ENCODE measurements around the gene CCDC24.

The CCDC24 gene

GRCh38 chr1:44035726-44036408, 44.5 kb downstream of the CCDC24 start:
- no peaks in the 10 kb centered on the region for H3K79me2 ChIP-seq (ENCODE audit: low read length)
- no peak overlapping the region for H3K4me2 ChIP-seq (ENCODE audit: low read depth, low read length)
- no peak overlapping the region for H3K27ac ChIP-seq (ENCODE audit: low read length)
- H3K9me3 ChIP-seq (replicated peaks; ENCODE audit: insufficient read depth, low read length), result no peaks in the 10 kb centered on the region
- TF ChIP-seq EZH2phosphoT487 (IDR thresholded peaks at IDR 0.05; ENCODE audit: low read length) (no peak), EZH2 (optimal IDR thresholded peaks at IDR 0.05; ENCODE audit: low read depth, low read length) (no peak)
- TF ChIP-seq, protein P1, sequence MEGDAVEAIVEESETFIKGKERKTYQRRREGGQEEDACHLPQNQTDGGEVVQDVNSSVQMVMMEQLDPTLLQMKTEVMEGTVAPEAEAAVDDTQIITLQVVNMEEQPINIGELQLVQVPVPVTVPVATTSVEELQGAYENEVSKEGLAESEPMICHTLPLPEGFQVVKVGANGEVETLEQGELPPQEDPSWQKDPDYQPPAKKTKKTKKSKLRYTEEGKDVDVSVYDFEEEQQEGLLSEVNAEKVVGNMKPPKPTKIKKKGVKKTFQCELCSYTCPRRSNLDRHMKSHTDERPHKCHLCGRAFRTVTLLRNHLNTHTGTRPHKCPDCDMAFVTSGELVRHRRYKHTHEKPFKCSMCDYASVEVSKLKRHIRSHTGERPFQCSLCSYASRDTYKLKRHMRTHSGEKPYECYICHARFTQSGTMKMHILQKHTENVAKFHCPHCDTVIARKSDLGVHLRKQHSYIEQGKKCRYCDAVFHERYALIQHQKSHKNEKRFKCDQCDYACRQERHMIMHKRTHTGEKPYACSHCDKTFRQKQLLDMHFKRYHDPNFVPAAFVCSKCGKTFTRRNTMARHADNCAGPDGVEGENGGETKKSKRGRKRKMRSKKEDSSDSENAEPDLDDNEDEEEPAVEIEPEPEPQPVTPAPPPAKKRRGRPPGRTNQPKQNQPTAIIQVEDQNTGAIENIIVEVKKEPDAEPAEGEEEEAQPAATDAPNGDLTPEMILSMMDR (IDR thresholded peaks at IDR 0.05; ENCODE audit: low read length), result no peak
- no peaks in the 10 kb centered on the region for H3K27me3 ChIP-seq (replicated peaks; ENCODE audit: insufficient read depth, low read length)
- H3K9ac ChIP-seq (ENCODE audit: low read length), result no peak overlapping the region
- no peaks in the 10 kb centered on the region for H4K20me1 ChIP-seq (ENCODE audit: insufficient read depth, low read length)
- no peaks in the 10 kb centered on the region for H3K9me2 ChIP-seq (replicated peaks; ENCODE audit: insufficient read depth, low read length)
- no peak overlapping the region for H3K4me3 ChIP-seq (ENCODE audit: low read length)
- H3K4me1 ChIP-seq (ENCODE audit: low read length), result peaks cover 9% of the 10 kb centered on the region
- no peak overlapping the region for H2AFZ ChIP-seq (ENCODE audit: low read length)
- peaks cover 3% of the 10 kb centered on the region; the same call in 1 of the 2 replicates for H3F3A ChIP-seq (ENCODE audit: insufficient read depth, low read length)
- no peak for DNase-seq
- no peaks in the 10 kb centered on the region for H3K36me3 ChIP-seq (replicated peaks; ENCODE audit: insufficient read depth, low read length)

- no peak overlapping the region for H3K4me3 ChIP-seq (ENCODE audit: low read length)
- no peaks in the 10 kb centered on the region for H3K9me2 ChIP-seq (replicated peaks; ENCODE audit: insufficient read depth, low read length)
- H3K36me3 ChIP-seq (replicated peaks; ENCODE audit: insufficient read depth, low read length), result no peaks in the 10 kb centered on the region
- H3K9ac ChIP-seq (ENCODE audit: low read length), result no peak overlapping the region
- no peak overlapping the region for H2AFZ ChIP-seq (ENCODE audit: low read length)
- no peak overlapping the region for H3K4me2 ChIP-seq (ENCODE audit: low read depth, low read length)
- DNase-seq, result peak; percentile 66
- no peaks in the 10 kb centered on the region for H3K79me2 ChIP-seq (ENCODE audit: low read length)
- H3K27ac ChIP-seq (ENCODE audit: low read length), result no peak overlapping the region
- TF ChIP-seq, protein P1 (IDR thresholded peaks at IDR 0.05; ENCODE audit: low read length), result peak; percentile 93
- TF ChIP-seq EZH2 (optimal IDR thresholded peaks at IDR 0.05; ENCODE audit: low read depth, low read length), result no peak
- H3K9me3 ChIP-seq (replicated peaks; ENCODE audit: insufficient read depth, low read length), result no peaks in the 10 kb centered on the region
- H4K20me1 ChIP-seq (ENCODE audit: insufficient read depth, low read length), result no peaks in the 10 kb centered on the region
- peaks cover 3% of the 10 kb centered on the region; the same call in 1 of the 2 replicates for H3F3A ChIP-seq (ENCODE audit: insufficient read depth, low read length)
- H3K27me3 ChIP-seq (replicated peaks; ENCODE audit: insufficient read depth, low read length), result no peaks in the 10 kb centered on the region
- peaks cover 6% of the 10 kb centered on the region for H3K4me1 ChIP-seq (ENCODE audit: low read length)
These were observed 45.2 kb downstream of the CCDC24 start for GRCh38 chr1:44036409-44037139.

DNA sequence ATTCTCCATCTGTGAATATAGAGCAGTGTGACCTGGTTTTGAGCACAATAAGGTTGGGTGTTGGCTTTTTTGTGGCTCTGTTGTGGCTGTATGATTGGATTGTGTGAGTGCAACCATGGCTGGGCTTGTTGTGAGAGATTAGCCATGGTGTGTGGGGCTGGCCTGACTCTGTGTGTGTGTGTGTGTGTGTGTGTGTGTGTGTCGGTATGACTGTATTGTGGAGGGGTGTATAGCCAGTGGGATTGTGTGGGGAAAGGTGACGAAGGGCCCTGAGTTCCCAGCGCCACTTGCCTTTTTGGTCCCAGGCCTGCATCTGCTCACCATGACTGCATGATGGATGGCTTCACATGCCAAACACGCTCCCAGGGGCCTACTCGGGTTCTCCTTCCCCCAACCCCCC, 45.8 kb downstream of the CCDC24 start:
- TF ChIP-seq EZH2 (optimal IDR thresholded peaks at IDR 0.05; ENCODE audit: low read depth, low read length), result no peak
- no peak for TF ChIP-seq EZH2phosphoT487 (IDR thresholded peaks at IDR 0.05; ENCODE audit: low read length)
- TF ChIP-seq, protein P1 (IDR thresholded peaks at IDR 0.05; ENCODE audit: low read length), result no peak
- Histone ChIP-seq H3K27ac (ENCODE audit: low read length) (no peak overlapping the region), H3K4me2 (ENCODE audit: low read depth, low read length) (no peak overlapping the region)

More for the DNA sequence above, 45.8 kb downstream of the CCDC24 start:
- Histone ChIP-seq H3K27me3 (replicated peaks; ENCODE audit: insufficient read depth, low read length) (no peaks in the 10 kb centered on the region), H3K79me2 (ENCODE audit: low read length) (no peaks in the 10 kb centered on the region), H4K20me1 (ENCODE audit: insufficient read depth, low read length) (no peaks in the 10 kb centered on the region), H2AFZ (ENCODE audit: low read length) (no peak overlapping the region), H3K4me1 (ENCODE audit: low read length) (peaks cover under 1% of the 10 kb centered on the region; the same call in 1 of the 2 replicates), H3K9me2 (replicated peaks; ENCODE audit: insufficient read depth, low read length) (no peaks in the 10 kb centered on the region), H3K9me3 (replicated peaks; ENCODE audit: insufficient read depth, low read length) (no peaks in the 10 kb centered on the region), H3F3A (ENCODE audit: insufficient read depth, low read length) (peaks cover 1% of the 10 kb centered on the region; the same call in 1 of the 2 replicates), H3K4me3 (ENCODE audit: low read length) (no peak overlapping the region), H3K36me3 (replicated peaks; ENCODE audit: insufficient read depth, low read length) (no peaks in the 10 kb centered on the region), H3K9ac (ENCODE audit: low read length) (no peak overlapping the region)
- DNase-seq, result no peak

Data from MM.1S (cell line).